KMS-11 (cell line): ENCODE measurements around the gene MIS18A.
"Not testable (repeated sequence)": the region's sequence is repeated elsewhere in the genome, so short reads cannot be mapped to it uniquely, and the experiment has no call there.

Experiments used
- H2AFZ ChIP-seq: fragments of 200-600 bp; sonication (generic); 2 replicates; pipeline ENCODE4 v1.6.1; 2016; ENCODE audit warnings: antibody characterized with exemption, mixed run types, low read depth
- H3K27ac ChIP-seq: fragments of 200-600 bp; sonication (generic); 2 replicates; pipeline ENCODE4 v1.6.1; 2016; ENCODE audit warnings: mild to moderate bottlenecking, mixed run types
- H3K27me3 ChIP-seq: fragments of 200-600 bp; sonication (generic); 2 replicates; pipeline ENCODE4 v1.6.1; 2017; ENCODE audit warnings: mild to moderate bottlenecking, low read depth, mixed run types, moderate library complexity; ENCODE audit not compliant: insufficient read depth
- H3K36me3 ChIP-seq: fragments of 200-600 bp; sonication (generic); 2 replicates; pipeline ENCODE4 v1.6.1; 2017; ENCODE audit warnings: mild to moderate bottlenecking, mixed run types; ENCODE audit not compliant: insufficient read depth
- H3K4me1 ChIP-seq: fragments of 200-600 bp; sonication (generic); 2 replicates; pipeline ENCODE4 v1.6.1; 2016; ENCODE audit warnings: mild to moderate bottlenecking, low read depth, mixed run types; ENCODE audit not compliant: poor library complexity, severe bottlenecking
- H3K4me2 ChIP-seq: fragments of 200-600 bp; sonication (generic); 2 replicates; pipeline ENCODE4 v1.7.0; 2016; ENCODE audit warnings: mild to moderate bottlenecking, mixed run types
- H3K4me3 ChIP-seq: fragments of 200-600 bp; sonication (generic); IDR thresholded peaks from 2 replicates; pipeline ENCODE4 v1.6.1; 2017; ENCODE audit warnings: low read depth, low read length, mixed read lengths; ENCODE audit not compliant: insufficient read depth
- H3K79me2 ChIP-seq: fragments of 200-600 bp; sonication (generic); 2 replicates; pipeline ENCODE4 v1.6.1; 2016; ENCODE audit warnings: low read depth, mixed run types; ENCODE audit not compliant: insufficient read depth
- H3K9ac ChIP-seq: fragments of 200-600 bp; sonication (generic); 2 replicates; pipeline ENCODE4 v1.6.1; 2016; ENCODE audit warnings: mild to moderate bottlenecking, mixed run types
- H4K20me1 ChIP-seq: fragments of 200-600 bp; sonication (generic); 2 replicates; pipeline ENCODE4 v1.6.1; 2016; ENCODE audit warnings: mild to moderate bottlenecking, mixed run types; ENCODE audit not compliant: insufficient read depth
- CTCF ChIP-seq: fragments of 200-600 bp; sonication (generic); conservative IDR thresholded peaks from 2 replicates; pipeline ENCODE4 v1.6.1; 2017; ENCODE audit warnings: low read depth, mild to moderate bottlenecking, antibody characterized with exemption, low read length, moderate library complexity, mixed read lengths

The MIS18A gene

GRCh38 chr21:32312976-32313375 lies 34.1 kb upstream of the MIS18A start:
- H3K4me3 ChIP-seq, result no peak overlapping the region
- no peaks in the 10 kb centered on the region for H3K79me2 ChIP-seq
- H3K4me2 ChIP-seq, result no peak overlapping the region
- H3K27me3 ChIP-seq, result no peaks in the 10 kb centered on the region
- H3K4me1 ChIP-seq, result no peaks in the 10 kb centered on the region
- H2AFZ ChIP-seq, result no peak overlapping the region
- H3K36me3 ChIP-seq, result peaks cover 5% of the 10 kb centered on the region; the same call in 1 of the 2 replicates
- H3K27ac ChIP-seq, result no peak overlapping the region
- no peak overlapping the region for H3K9ac ChIP-seq
- TF ChIP-seq CTCF, result no peak
- H4K20me1 ChIP-seq, result no peaks in the 10 kb centered on the region

- H3K36me3 ChIP-seq, result peaks cover 5% of the 10 kb centered on the region; the same call in 1 of the 2 replicates
- H3K4me3 ChIP-seq, result no peak overlapping the region
- no peaks in the 10 kb centered on the region for H3K27me3 ChIP-seq
- H3K27ac ChIP-seq, result no peak overlapping the region
- no peak overlapping the region for H3K9ac ChIP-seq
- no peaks in the 10 kb centered on the region for H3K4me1 ChIP-seq
- H4K20me1 ChIP-seq, result no peaks in the 10 kb centered on the region
- TF ChIP-seq CTCF, result no peak
- H2AFZ ChIP-seq, result no peak overlapping the region
- H3K4me2 ChIP-seq, result no peak overlapping the region
- no peaks in the 10 kb centered on the region for H3K79me2 ChIP-seq
Observed at GRCh38 chr21:32312326-32312725, 33.5 kb upstream of the MIS18A start.

GRCh38 chr21:32311621-32312020 lies 32.8 kb upstream of the MIS18A start:
- no peak overlapping the region for H3K4me2 ChIP-seq
- H3K4me1 ChIP-seq, result no peaks in the 10 kb centered on the region
- no peaks in the 10 kb centered on the region for H3K79me2 ChIP-seq
- H3K36me3 ChIP-seq, result peaks cover 5% of the 10 kb centered on the region; the same call in 1 of the 2 replicates
- no peaks in the 10 kb centered on the region for H4K20me1 ChIP-seq
- no peak overlapping the region for H3K9ac ChIP-seq
- no peak for TF ChIP-seq CTCF
- no peak overlapping the region for H3K27ac ChIP-seq
- H3K4me3 ChIP-seq, result no peak overlapping the region
- H3K27me3 ChIP-seq, result no peaks in the 10 kb centered on the region
- H2AFZ ChIP-seq, result no peak overlapping the region

DNA sequence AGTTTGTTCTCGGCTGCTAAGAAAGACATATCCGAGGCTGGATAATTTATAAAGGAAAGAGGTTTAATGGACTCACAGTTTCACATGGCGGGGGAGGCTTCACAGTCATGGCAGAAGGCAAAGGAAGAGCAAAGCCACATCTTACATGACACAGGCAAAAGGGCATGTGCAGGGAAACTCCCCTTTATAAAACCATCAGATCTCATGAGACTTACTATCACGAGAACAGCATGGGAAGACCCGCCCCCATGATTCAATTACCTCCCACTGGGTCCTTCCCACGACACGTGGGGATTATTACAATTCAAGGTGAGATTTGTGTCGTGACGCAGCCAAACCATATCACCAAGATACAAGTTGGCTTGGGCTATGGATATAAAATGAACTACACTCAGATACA lies 32.1 kb upstream of the MIS18A start:
- not testable (repeated sequence) for H3K4me1 ChIP-seq, H3K9ac ChIP-seq, H3K4me2 ChIP-seq, H3K36me3 ChIP-seq, H3K27ac ChIP-seq, H4K20me1 ChIP-seq, H2AFZ ChIP-seq, H3K4me3 ChIP-seq, H3K79me2 ChIP-seq, H3K27me3 ChIP-seq

GRCh38 chr21:32309906-32310460 lies 31.1 kb upstream of the MIS18A start:
- Histone ChIP-seq H4K20me1 (no peaks in the 10 kb centered on the region), H3K27ac (no peak overlapping the region), H2AFZ (no peak overlapping the region), H3K9ac (no peak overlapping the region), H3K4me3 (no peak overlapping the region), H3K27me3 (no peaks in the 10 kb centered on the region), H3K4me1 (no peaks in the 10 kb centered on the region), H3K79me2 (no peaks in the 10 kb centered on the region), H3K36me3 (peaks cover 5% of the 10 kb centered on the region; the same call in 1 of the 2 replicates), H3K4me2 (no peak overlapping the region)
- no peak for TF ChIP-seq CTCF
